PC-9 (cell line): ENCODE data around the gene TTC7B.

ENCODE experiments used
- CTCF ChIP-seq: fragments of 200-600 bp; sonication (generic); conservative IDR thresholded peaks from 2 replicates; pipeline ENCODE4 v1.6.1; 2017; ENCODE audit warnings: mixed run types, antibody characterized with exemption, mild to moderate bottlenecking, moderate library complexity
- EZH2 ChIP-seq: fragments of 200-600 bp; sonication (generic); IDR thresholded peaks from 2 replicates; pipeline ENCODE4 v1.8.0; 2017; ENCODE audit warnings: antibody characterized with exemption, low read depth

GRCh38 chr14:90558041-90558982, 257.9 kb downstream of the TTC7B start:
- no peak for TF ChIP-seq CTCF
- no peak for TF ChIP-seq EZH2
